ENCODE data around the gene CHRNG. TPM values are rescaled to one million over a fixed set of nuclear protein-coding genes. Genes with fewer than 3 reads are reported as not detected.

Gene CHRNG
- total RNA-seq, 1 donor from 2014 or later, result not detected

GRCh38 chr2:232533944-232534710, 5.4 kb upstream of the CHRNG start:
- DNase-seq (ENCODE audit: low spot score, unreplicated experiment), result no peak
- no peaks in the 10 kb centered on the region for H3K36me3 Mint-ChIP-seq (ENCODE audit: insufficient read depth)
- H3K27ac Mint-ChIP-seq, result no peak overlapping the region
- no peak overlapping the region for H3K4me3 Mint-ChIP-seq (ENCODE audit: low read depth)
- no peak for TF ChIP-seq CTCF (IDR thresholded peaks at IDR 0.05; ENCODE audit: unreplicated experiment)
- H3K27me3 Mint-ChIP-seq, result peaks cover 7% of the 10 kb centered on the region
- H3K4me1 Mint-ChIP-seq (ENCODE audit: low read depth), result no peaks in the 10 kb centered on the region
- no peaks in the 10 kb centered on the region for H3K9me3 Mint-ChIP-seq (ENCODE audit: low read depth)

- Mint-ChIP-seq H3K36me3 (ENCODE audit: insufficient read depth) (no peaks in the 10 kb centered on the region), H3K4me3 (ENCODE audit: low read depth) (no peak overlapping the region), H3K4me1 (ENCODE audit: low read depth) (no peaks in the 10 kb centered on the region), H3K27me3 (peaks cover 7% of the 10 kb centered on the region), H3K27ac (no peak overlapping the region), H3K9me3 (ENCODE audit: low read depth) (no peaks in the 10 kb centered on the region)
- no peak for DNase-seq (ENCODE audit: low spot score, unreplicated experiment)
- TF ChIP-seq CTCF (IDR thresholded peaks at IDR 0.05; ENCODE audit: unreplicated experiment), result no peak
Measured at GRCh38 chr2:232534940-232535651, 4.4 kb upstream of the CHRNG start.

GRCh38 chr2:232535761-232536530, 3.5 kb upstream of the CHRNG start:
- no peaks in the 10 kb centered on the region for H3K9me3 Mint-ChIP-seq (ENCODE audit: low read depth)

GRCh38 chr2:232537079-232537478, 2.4 kb upstream of the CHRNG start:
- no peak for DNase-seq (ENCODE audit: low spot score, unreplicated experiment)
- peak; percentile 49 for TF ChIP-seq CTCF (IDR thresholded peaks at IDR 0.05; ENCODE audit: unreplicated experiment)
- no peaks in the 10 kb centered on the region for H3K4me1 Mint-ChIP-seq (ENCODE audit: low read depth)
- peaks cover 7% of the 10 kb centered on the region for H3K27me3 Mint-ChIP-seq
- H3K36me3 Mint-ChIP-seq (ENCODE audit: insufficient read depth), result no peaks in the 10 kb centered on the region
- no peak overlapping the region for H3K4me3 Mint-ChIP-seq (ENCODE audit: low read depth)
- H3K9me3 Mint-ChIP-seq (ENCODE audit: low read depth), result no peaks in the 10 kb centered on the region
- H3K27ac Mint-ChIP-seq, result no peak overlapping the region

More at GRCh38 chr2:232535761-232536530, 3.5 kb upstream of the CHRNG start:
- no peak for TF ChIP-seq CTCF (IDR thresholded peaks at IDR 0.05; ENCODE audit: unreplicated experiment)
- no peak overlapping the region for H3K4me3 Mint-ChIP-seq (ENCODE audit: low read depth)
- H3K4me1 Mint-ChIP-seq (ENCODE audit: low read depth), result no peaks in the 10 kb centered on the region
- H3K27me3 Mint-ChIP-seq, result peaks cover 7% of the 10 kb centered on the region
- no peak for DNase-seq (ENCODE audit: low spot score, unreplicated experiment)
- H3K36me3 Mint-ChIP-seq (ENCODE audit: insufficient read depth), result no peaks in the 10 kb centered on the region
- no peak overlapping the region for H3K27ac Mint-ChIP-seq

GRCh38 chr2:232537499-232537898, 2.0 kb upstream of the CHRNG start:
- Mint-ChIP-seq H3K27me3 (peaks cover 7% of the 10 kb centered on the region), H3K4me1 (ENCODE audit: low read depth) (no peaks in the 10 kb centered on the region), H3K4me3 (ENCODE audit: low read depth) (no peak overlapping the region), H3K36me3 (ENCODE audit: insufficient read depth) (no peaks in the 10 kb centered on the region), H3K9me3 (ENCODE audit: low read depth) (no peaks in the 10 kb centered on the region), H3K27ac (no peak overlapping the region)
- DNase-seq (ENCODE audit: low spot score, unreplicated experiment), result no peak
- TF ChIP-seq CTCF (IDR thresholded peaks at IDR 0.05; ENCODE audit: unreplicated experiment), result no peak

All from progenitor cell of endocrine pancreas (in vitro differentiated cells).